ENCODE data around the gene OMG. TPM values are rescaled to one million over a fixed set of nuclear protein-coding genes. Genes with fewer than 3 reads are reported as not detected.
A peak's percentile ranks its signal among the peaks of the same experiment; 100 is the strongest.

The OMG gene
- polyA plus RNA-seq, 3 donors, result 0.83 to 2.2 TPM; not detected in 1

DNA sequence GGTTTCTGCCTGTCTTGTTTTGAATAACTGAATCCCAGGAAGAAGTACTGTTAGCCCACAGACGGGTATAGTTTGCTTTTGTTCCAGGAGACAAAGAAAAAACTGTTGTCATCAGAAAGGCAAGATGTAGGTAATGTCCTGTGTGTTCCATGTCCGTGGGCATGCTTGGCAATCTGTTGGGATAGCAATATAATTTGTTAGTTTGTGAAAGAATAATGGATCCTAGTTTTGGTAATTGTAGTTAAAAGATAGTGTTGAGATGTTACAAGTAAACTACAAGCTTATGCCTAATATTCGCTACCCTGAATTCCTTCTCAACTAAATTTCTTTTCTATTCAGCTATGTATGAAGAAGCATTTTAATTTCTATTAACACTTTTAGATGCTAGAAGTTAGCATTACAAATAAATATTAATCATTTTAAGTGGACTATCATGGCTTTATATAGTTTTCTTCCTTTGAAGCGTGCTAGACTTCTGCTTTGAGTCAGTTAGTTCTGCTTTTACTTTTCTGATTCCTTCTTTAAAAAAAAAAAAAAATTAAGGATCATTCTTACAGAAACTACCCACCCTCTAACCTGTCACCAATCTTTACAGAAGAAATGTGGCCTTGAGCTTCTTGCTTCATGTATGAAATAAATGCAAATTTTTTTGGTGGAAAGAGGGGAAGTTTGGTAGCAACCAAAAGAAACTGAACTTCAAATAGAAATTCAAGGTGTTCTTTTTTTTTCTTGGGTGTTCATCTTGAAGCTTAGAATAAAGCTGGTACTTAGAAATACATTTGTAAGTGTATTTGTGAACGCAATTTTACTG is 22.0 kb upstream of the OMG start:
- no peaks in the 10 kb centered on the region for H4K20me1 ChIP-seq (ENCODE audit: insufficient read depth, low read length)
- 11% methylated on average over 1 of the region's 5 CpGs for WGBS (ENCODE audit: insufficient coverage)
- no peaks in the 10 kb centered on the region for H3K27me3 ChIP-seq (ENCODE audit: control insufficient read depth in 2 of 2, insufficient read depth in 2 of 2, low read length in 2 of 2)
- peak overlapping the region; percentile 62 to 98 for H3K27ac ChIP-seq (ENCODE audit: low read depth in 1 of 2, low read length in 2 of 2)
- H3K9ac ChIP-seq (ENCODE audit: insufficient read depth, low read length, poor library complexity, severe bottlenecking), result peak overlapping the region; percentile 82
- Mint-ChIP-seq H3K36me3 (peaks cover 16 to 21% of the 10 kb centered on the region in 2 donors), H3K9me3 (no peaks in the 10 kb centered on the region), H3K27me3 (ENCODE audit: low read depth in 3 of 3) (no peaks in the 10 kb centered on the region), H3K4me3 (peak overlapping the region; percentile 72 to 89), H3K4me1 (peaks cover 42% of the 10 kb centered on the region), H3K27ac (peak overlapping the region; percentile 90 to 96 (median 92))
- H3K4me3 ChIP-seq (replicated peaks in 1 of 3; ENCODE audit: low read depth in 2 of 3, low read length in 3 of 3), result peak overlapping the region; percentile 90 to 100 (median 96)
- H3K9me3 ChIP-seq (replicated peaks in 1 of 2; ENCODE audit: control insufficient read depth in 1 of 2, insufficient read depth in 1 of 2, low read length in 2 of 2), result no peaks in the 10 kb centered on the region
- intact Hi-C loops (cut with micrococcal nuclease), result loop anchor here in 1 of 2 donors (10.0 kb wide), 1 partner anchor 364 kb away; no protein-coding TSS in a partner anchor
- TF ChIP-seq, protein P1, sequence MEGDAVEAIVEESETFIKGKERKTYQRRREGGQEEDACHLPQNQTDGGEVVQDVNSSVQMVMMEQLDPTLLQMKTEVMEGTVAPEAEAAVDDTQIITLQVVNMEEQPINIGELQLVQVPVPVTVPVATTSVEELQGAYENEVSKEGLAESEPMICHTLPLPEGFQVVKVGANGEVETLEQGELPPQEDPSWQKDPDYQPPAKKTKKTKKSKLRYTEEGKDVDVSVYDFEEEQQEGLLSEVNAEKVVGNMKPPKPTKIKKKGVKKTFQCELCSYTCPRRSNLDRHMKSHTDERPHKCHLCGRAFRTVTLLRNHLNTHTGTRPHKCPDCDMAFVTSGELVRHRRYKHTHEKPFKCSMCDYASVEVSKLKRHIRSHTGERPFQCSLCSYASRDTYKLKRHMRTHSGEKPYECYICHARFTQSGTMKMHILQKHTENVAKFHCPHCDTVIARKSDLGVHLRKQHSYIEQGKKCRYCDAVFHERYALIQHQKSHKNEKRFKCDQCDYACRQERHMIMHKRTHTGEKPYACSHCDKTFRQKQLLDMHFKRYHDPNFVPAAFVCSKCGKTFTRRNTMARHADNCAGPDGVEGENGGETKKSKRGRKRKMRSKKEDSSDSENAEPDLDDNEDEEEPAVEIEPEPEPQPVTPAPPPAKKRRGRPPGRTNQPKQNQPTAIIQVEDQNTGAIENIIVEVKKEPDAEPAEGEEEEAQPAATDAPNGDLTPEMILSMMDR (IDR thresholded peaks at IDR 0.05), result no peak
- DNase-seq, result peak; percentile 69 to 71 (median 70)
- peak overlapping the region; percentile 98 for H3K4me2 ChIP-seq (replicated peaks; ENCODE audit: extremely low read depth, low read length, poor library complexity, severe bottlenecking)
- no peak overlapping the region for H2AFZ ChIP-seq (ENCODE audit: insufficient read depth, low read depth, low read length, poor library complexity, severe bottlenecking)
- peaks cover 0 to 5% of the 10 kb centered on the region in 2 donors for H3K36me3 ChIP-seq (replicated peaks in 1 of 2; ENCODE audit: control insufficient read depth in 1 of 2, insufficient read depth in 2 of 2, low read length in 2 of 2)
- peaks cover 44 to 63% of the 10 kb centered on the region in 2 donors for H3K4me1 ChIP-seq (ENCODE audit: control insufficient read depth in 1 of 2, insufficient read depth in 2 of 2, low read length in 2 of 2)
- peaks cover 84% of the 10 kb centered on the region for H3K79me2 ChIP-seq (ENCODE audit: insufficient read depth, low read length)

DNA sequence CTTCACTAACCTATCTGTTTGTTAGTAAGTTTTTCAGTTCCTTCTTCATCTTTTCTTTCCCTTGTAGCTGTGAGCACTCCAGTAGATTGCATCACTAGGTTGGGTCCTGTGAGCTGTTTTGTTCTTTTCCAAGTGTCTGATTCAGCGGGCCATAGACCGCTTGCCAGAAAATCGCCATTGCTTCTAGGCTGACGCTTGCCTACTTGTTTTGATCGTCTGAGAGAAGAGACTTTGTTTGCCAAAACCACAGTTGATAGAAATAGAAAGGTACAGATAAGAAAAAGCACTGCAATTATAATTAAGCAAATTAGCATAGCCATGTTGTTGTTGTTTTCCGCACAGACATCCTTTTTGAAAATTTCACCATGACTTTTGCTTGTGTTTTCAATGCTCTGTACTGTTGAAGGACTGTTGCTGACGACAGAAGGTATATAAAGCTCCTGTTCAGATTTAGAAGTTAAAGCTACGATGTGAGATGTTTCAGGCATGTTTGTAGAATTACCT is 21.3 kb upstream of the OMG start:
- TF ChIP-seq, protein P1 (IDR thresholded peaks at IDR 0.05), result no peak
- Mint-ChIP-seq H3K4me3 (peak overlapping the region; percentile 72 to 89), H3K9me3 (no peaks in the 10 kb centered on the region), H3K27ac (peak overlapping the region; percentile 90 to 96 (median 92)), H3K4me1 (peaks cover 42% of the 10 kb centered on the region), H3K27me3 (ENCODE audit: low read depth in 3 of 3) (no peaks in the 10 kb centered on the region), H3K36me3 (peaks cover 16 to 21% of the 10 kb centered on the region in 2 donors)
- Histone ChIP-seq H4K20me1 (ENCODE audit: insufficient read depth, low read length) (peaks cover under 1% of the 10 kb centered on the region), H3K4me3 (replicated peaks in 1 of 3; ENCODE audit: low read depth in 2 of 3, low read length in 3 of 3) (peak overlapping the region; percentile 90 to 100 (median 96)), H2AFZ (ENCODE audit: insufficient read depth, low read depth, low read length, poor library complexity, severe bottlenecking) (no peak overlapping the region), H3K27ac (ENCODE audit: low read depth in 1 of 2, low read length in 2 of 2) (peak overlapping the region; percentile 62 to 98), H3K9ac (ENCODE audit: insufficient read depth, low read length, poor library complexity, severe bottlenecking) (peak overlapping the region; percentile 82), H3K79me2 (ENCODE audit: insufficient read depth, low read length) (peaks cover 90% of the 10 kb centered on the region), H3K27me3 (ENCODE audit: control insufficient read depth in 2 of 2, insufficient read depth in 2 of 2, low read length in 2 of 2) (no peaks in the 10 kb centered on the region), H3K4me1 (ENCODE audit: control insufficient read depth in 1 of 2, insufficient read depth in 2 of 2, low read length in 2 of 2) (peaks cover 44 to 63% of the 10 kb centered on the region in 2 donors), H3K9me3 (replicated peaks in 1 of 2; ENCODE audit: control insufficient read depth in 1 of 2, insufficient read depth in 1 of 2, low read length in 2 of 2) (no peaks in the 10 kb centered on the region), H3K36me3 (replicated peaks in 1 of 2; ENCODE audit: control insufficient read depth in 1 of 2, insufficient read depth in 2 of 2, low read length in 2 of 2) (peaks cover 0 to 5% of the 10 kb centered on the region in 2 donors), H3K4me2 (replicated peaks; ENCODE audit: extremely low read depth, low read length, poor library complexity, severe bottlenecking) (peak overlapping the region; percentile 98)
- intact Hi-C loops (cut with micrococcal nuclease), result loop anchor here in 1 of 2 donors (10.0 kb wide), 1 partner anchor 364 kb away; no protein-coding TSS in a partner anchor
- WGBS (ENCODE audit: insufficient coverage), result 0% methylated on average over 5 of the region's 8 CpGs
- peak; percentile 84 to 94 (median 91) for DNase-seq

Measured in CD14-positive monocyte (primary cell).